HTR-8/SVneo (cell line): ENCODE data around the gene GSN.

Experiments
- DNase-seq: peaks from one replicate; pipeline ENCODE4 v3.0.0; 2011; ENCODE audit warnings: low spot score, mixed read lengths; ENCODE audit not compliant: insufficient read length
- FAIRE-seq: peaks from 2 replicates; lab custom pipeline; 2011; peaks lifted over from hg19 to GRCh38; lab: Jason Lieb, UNC

Gene GSN

GRCh38 chr9:121267689-121268597 is at the start of gene GSN:
TSS of gene GSN (plus strand) at chr9:121268162. CDS start at chr9:121301972, 33,810 bp downstream.
- FAIRE-seq: no peak
- no peak for DNase-seq

DNA sequence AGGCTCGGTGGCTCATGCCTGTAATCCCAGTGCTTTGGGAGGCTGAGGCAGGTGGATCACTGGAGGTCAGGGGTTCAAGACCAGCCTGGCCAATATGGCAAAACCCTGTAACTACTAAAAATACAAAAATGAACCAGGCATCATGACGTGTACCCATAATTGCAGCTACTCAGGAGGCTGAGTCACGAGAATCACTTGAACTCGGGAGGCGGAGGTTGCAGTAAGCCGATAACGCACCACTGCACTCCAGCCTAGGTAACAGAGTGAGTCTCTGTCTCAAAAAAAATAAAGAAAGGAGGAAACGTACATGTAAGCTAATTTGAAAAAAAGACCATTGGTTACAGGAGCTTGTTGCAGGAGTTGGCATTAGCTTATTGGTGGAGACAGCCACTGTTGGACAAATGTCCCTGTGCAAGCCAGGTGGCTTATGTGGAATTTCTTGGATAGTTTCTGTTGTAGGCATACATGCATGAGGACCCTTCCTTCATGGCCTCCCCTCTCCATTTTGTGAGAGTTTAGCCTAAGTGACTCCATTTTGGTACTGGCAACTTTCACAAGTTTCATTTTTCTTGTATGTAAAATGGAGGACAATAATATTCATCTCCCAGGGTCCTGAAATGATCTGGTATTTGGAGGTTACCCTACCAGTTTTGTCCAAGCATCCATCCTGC is 49.5 kb upstream of the GSN start:
- FAIRE-seq (no peak), DNase-seq (no peak)

DNA sequence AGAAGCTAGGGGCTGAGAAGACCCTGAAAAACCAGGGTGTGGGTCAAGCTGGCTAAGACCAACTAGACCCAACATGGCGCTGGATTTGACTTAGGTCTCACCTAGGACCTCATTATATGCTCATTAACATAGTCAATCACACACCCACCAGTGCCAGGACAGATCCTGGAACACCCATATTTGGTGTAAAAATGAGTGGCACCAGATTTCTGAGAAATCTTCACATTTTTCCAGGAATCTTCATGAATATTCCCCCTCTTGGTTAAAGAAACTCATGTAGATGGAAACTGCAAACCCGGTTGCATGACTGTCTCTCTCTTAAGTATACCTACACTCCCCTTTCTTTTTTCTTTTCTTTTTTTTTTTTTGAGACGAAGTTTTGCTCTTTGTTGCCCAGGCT is 48.4 kb upstream of the GSN start:
- DNase-seq (no peak), FAIRE-seq (no peak)

DNA sequence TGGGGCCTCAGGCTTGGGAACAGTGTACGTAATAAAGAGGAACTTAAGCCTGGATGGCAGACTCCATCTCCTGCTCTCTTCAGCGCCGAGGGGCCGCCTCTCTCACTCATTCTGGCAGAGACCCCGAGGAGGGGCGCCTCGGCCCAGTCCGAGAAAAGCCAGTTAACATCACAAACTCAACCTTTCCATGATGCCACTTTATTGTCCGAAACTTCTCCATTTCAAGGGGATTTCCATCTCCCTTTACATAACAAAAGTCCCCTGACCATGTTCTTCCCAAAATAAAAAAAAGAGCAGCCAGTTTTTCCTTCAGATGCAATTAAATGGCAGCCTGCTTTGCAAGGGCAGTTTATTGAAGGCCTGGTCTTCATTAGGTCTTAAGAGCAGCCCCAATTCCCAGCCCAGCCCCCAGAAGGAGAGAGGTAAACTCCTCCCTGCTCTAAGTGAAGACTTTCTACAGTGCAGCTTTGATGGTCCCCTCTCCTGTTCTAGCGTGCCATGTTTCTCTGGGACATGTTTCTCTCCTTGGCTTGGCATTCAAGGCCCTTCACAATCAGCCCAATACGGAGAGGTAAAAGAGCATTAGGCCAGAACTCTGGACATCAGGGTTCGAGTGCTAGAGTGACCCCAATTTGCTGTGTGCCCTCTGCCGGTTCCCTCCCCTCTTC is 46.8 kb upstream of the GSN start:
- DNase-seq (no peak), FAIRE-seq (no peak)

- no peak for FAIRE-seq
Measured at GRCh38 chr9:121221664-121222055, 46.3 kb upstream of the GSN start.

GRCh38 chr9:121222524-121223171 is 45.3 kb upstream of the GSN start:
- no peak for FAIRE-seq
- DNase-seq: peak; percentile 20

More at GRCh38 chr9:121221664-121222055, 46.3 kb upstream of the GSN start:
- no peak for DNase-seq

DNA sequence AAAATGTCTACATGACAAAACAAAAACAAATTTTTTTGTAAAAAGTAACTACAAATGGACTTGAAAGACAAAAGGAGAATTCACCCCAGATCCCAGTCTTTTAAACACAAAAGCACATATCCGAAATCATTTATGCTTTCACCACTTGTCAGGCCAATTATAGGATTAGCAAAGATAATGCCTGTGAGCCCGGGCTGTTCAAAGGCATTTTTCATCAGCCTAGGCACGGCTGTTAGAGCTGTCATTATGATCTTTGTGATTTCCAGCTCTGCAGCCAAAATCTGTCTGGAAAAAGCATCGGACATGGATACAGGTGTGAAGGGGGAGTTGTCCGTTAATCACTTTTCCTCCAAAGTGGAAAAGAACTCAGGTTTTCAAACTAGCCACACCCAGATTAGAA is 42.7 kb upstream of the GSN start:
- FAIRE-seq (no peak), DNase-seq (no peak)

- no peak for FAIRE-seq
Measured at GRCh38 chr9:121226175-121226574, 41.8 kb upstream of the GSN start.

GRCh38 chr9:121227862-121228261 is 40.1 kb upstream of the GSN start:
- FAIRE-seq (no peak), DNase-seq (no peak)

More at GRCh38 chr9:121226175-121226574, 41.8 kb upstream of the GSN start:
- DNase-seq: no peak

DNA sequence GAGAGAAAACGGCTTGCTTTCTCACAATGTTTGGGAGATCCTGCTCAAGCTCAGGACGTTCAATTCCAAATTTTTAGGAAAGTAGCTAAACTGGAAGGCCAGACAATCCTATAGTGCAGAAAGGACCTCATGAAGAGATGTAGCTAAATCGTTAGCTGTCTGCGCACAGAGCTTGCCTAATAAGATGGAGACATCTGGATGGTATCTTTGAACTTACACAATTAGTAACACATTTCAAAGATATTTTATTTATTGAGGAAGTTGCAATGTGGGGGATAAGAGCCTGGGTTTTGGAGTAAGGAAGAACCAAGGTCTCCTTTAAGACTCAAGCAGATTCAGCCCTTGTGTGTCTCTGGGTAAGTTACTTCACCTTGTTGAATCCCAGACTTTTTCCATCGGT is 37.7 kb upstream of the GSN start:
- DNase-seq (no peak), FAIRE-seq (no peak)

GRCh38 chr9:121232251-121232650 is 35.7 kb upstream of the GSN start:
- FAIRE-seq: no peak
- no peak for DNase-seq

DNA sequence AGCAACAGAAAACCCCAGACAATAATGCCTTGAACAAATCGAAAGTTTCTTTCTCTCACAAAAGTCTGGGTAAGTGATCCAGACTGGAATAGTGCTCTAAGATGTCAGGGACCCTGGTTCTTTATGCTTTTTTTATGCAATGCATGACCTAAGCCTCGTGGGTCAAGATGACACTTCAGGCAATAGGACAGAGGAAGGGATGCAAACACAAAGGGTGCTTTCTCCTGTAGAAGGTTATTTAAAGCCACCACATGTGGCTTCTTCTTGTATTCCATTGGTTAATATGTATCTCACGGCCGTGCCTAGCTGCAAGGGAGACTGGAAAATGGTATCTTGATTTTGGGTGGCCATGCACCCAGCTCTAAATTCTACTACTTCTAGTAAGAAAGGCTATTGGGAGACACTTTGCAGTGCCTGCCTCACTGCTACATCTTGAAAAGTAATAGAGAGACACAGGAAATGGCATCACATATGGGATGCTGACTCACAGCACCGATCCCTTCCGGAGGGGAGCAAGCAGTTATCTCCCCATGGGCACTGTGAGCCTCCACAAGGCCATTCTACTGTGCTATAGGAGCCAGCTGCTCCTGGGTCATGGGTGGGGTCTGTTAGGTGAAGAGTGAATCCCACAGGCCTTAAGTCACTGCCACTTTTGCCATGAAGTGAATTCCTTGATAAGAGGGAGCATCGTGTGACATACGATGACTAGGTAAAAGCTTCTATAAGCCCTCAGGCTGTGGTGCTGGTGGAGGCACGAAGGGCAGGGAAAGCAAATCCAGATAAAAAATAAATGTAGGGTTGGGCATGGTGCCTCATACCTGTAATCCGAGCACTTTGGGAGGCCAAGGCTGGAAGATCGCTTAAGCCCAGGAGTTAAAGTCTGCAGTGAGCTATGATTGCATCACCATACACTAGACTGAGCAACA is 33.8 kb upstream of the GSN start:
- DNase-seq (peak; percentile 52), FAIRE-seq (no peak)

DNA sequence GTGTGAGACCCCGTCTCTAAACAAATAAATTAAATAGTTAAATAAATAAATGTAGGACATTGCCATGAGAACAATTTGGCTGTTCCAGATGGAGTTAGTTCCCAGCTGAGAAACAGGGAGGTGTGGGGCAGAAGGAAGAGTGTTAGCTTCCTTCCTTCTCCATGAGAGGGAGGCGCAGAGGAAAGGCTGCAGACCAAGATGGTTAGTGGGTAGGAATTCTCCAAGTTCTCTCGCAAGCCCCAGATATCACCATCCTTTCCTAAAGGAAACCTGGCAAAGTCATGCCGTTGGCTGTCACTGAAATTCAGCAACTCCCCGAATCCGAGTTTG is 33.2 kb upstream of the GSN start:
- no peak for DNase-seq
- FAIRE-seq: no peak

- DNase-seq (no peak), FAIRE-seq (no peak)
Measured at GRCh38 chr9:121235512-121235911, 32.5 kb upstream of the GSN start.

GRCh38 chr9:121237916-121238315 is 30.0 kb upstream of the GSN start:
- FAIRE-seq: no peak
- DNase-seq: no peak

- FAIRE-seq: no peak
- no peak for DNase-seq
Measured at GRCh38 chr9:121239071-121239470, 28.9 kb upstream of the GSN start.

DNA sequence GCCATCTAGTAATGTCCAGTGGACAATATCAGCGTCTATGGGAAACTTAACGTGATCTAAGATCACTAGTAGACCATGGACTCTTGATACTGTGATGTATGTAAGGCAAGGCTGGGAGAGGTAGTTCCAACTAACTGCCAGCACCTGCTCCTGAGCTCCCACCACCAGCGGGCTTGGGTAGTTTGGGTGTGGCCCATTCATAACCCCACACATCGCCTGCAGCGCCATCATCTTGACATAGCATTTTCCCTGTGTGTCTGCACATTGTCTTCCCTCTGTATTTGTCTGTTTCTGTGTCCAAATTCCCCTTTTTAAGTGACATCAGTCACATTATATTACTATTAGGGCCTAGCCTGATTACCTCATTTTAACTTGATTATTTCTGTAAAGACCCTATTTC is 28.1 kb upstream of the GSN start:
- DNase-seq (no peak), FAIRE-seq (no peak)

- no peak for FAIRE-seq
- no peak for DNase-seq
Measured at GRCh38 chr9:121240472-121241135, 27.4 kb upstream of the GSN start.
